HUES6 (cell line): ENCODE results near the gene POU2F1.
"Not testable (repeated sequence)": the region's sequence is repeated elsewhere in the genome, so short reads cannot be mapped to it uniquely, and the experiment has no call there.

Source experiments
- H3K27ac ChIP-seq: 2 replicates; pipeline ENCODE4 v1.7.0; 2013; ENCODE audit warnings: low read depth, mild to moderate bottlenecking, low read length, inconsistent platforms
- H3K27me3 ChIP-seq: 2 replicates; pipeline ENCODE4 v1.6.1; 2013; ENCODE audit warnings: low read length; ENCODE audit not compliant: control insufficient read depth, insufficient read depth
- H3K36me3 ChIP-seq: 2 replicates; pipeline ENCODE4 v1.6.1; 2013; ENCODE audit warnings: low read length; ENCODE audit not compliant: control insufficient read depth, insufficient read depth
- H3K4me1 ChIP-seq: 2 replicates; pipeline ENCODE4 v1.6.1; 2013; ENCODE audit warnings: low read length; ENCODE audit not compliant: control insufficient read depth, insufficient read depth
- H3K4me3 ChIP-seq: 2 replicates; pipeline ENCODE4 v1.5.1; 2013; ENCODE audit warnings: low read depth, low read length
- H3K9ac ChIP-seq: one replicate; pipeline ENCODE4 v1.6.1; 2013; ENCODE audit warnings: mild to moderate bottlenecking, low read length
- H3K9me3 ChIP-seq: 2 replicates; pipeline ENCODE4 v1.6.1; 2013; ENCODE audit warnings: low read depth, low read length; ENCODE audit not compliant: control insufficient read depth, insufficient read depth

The POU2F1 gene

GRCh38 chr1:167319206-167319605 lies 98.5 kb downstream of the POU2F1 start:
- H3K4me1 ChIP-seq, H3K27me3 ChIP-seq, H3K9ac ChIP-seq, H3K27ac ChIP-seq, H3K4me3 ChIP-seq: not testable (repeated sequence)
- H3K36me3 ChIP-seq = peaks cover 39% of the 10 kb centered on the region
- H3K9me3 ChIP-seq = peaks cover 94% of the 10 kb centered on the region

DNA sequence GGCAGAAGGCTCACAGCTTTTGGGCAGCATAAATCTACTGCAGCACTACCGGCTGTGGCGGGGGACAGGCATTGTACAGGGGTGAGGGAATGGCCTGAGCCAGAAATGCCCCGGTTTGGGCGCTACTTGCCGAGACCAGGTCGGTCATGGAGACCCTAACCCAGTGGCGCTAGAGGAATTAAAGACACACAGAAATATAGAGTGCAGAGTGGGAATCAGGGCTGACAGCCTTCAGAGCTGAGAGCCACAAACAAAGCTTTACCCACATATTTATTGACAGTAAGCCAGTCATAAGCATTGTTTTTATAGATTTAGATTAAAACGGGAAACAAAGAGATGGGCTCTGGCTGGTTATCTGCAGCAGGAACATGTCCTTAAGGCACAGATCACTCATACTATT lies 101.8 kb downstream of the POU2F1 start:
- H3K4me1 ChIP-seq = peaks cover 5% of the 10 kb centered on the region; the same call in 1 of the 2 replicates

DNA sequence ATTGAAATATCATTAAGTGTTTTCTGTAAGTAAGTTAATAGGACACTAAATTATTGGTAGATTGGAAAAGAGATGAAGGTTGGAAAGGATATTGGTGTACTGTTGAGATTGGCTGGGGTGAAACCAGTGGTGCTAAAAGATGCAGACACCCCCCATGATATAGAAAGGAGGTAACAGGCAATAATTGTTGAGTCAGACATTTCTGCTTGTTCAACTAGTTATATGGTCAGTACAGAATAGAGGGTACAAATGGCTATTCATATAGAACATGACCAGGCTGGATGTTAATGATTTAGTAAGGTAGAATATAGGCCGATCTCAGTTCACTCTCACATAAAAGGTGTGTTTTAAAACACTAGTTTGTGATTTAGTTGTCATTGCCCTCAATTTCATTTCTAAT lies 104.5 kb downstream of the POU2F1 start:
- Histone ChIP-seq H3K9me3 (peaks cover 43% of the 10 kb centered on the region), H3K27me3 (no peaks in the 10 kb centered on the region), H3K4me3 (no peak overlapping the region), H3K9ac (no peak overlapping the region), H3K27ac (no peak overlapping the region), H3K4me1 (peaks cover 30% of the 10 kb centered on the region), H3K36me3 (peaks cover 20% of the 10 kb centered on the region)

More for the DNA sequence above, 101.8 kb downstream of the POU2F1 start:
- Histone ChIP-seq H3K27ac (no peak overlapping the region), H3K9me3 (peaks cover 69% of the 10 kb centered on the region), H3K36me3 (peaks cover 27% of the 10 kb centered on the region), H3K4me3 (no peak overlapping the region), H3K9ac (no peak overlapping the region), H3K27me3 (no peaks in the 10 kb centered on the region)

- Histone ChIP-seq H3K4me1 (peaks cover 37% of the 10 kb centered on the region), H3K36me3 (peaks cover 13% of the 10 kb centered on the region; the same call in 1 of the 2 replicates), H3K27ac (no peak overlapping the region), H3K9me3 (peaks cover 12% of the 10 kb centered on the region), H3K27me3 (no peaks in the 10 kb centered on the region), H3K9ac (no peak overlapping the region), H3K4me3 (peak overlapping the region; percentile 38; the same call in 1 of the 2 replicates)
These were observed 107.7 kb downstream of the POU2F1 start for GRCh38 chr1:167328306-167328815.

GRCh38 chr1:167328816-167329483 lies 108.3 kb downstream of the POU2F1 start:
- peaks cover 6% of the 10 kb centered on the region; the same call in 1 of the 2 replicates for H3K9me3 ChIP-seq
- peak overlapping the region; percentile 38 for H3K4me3 ChIP-seq
- peaks cover 7% of the 10 kb centered on the region; the same call in 1 of the 2 replicates for H3K36me3 ChIP-seq
- no peaks in the 10 kb centered on the region for H3K27me3 ChIP-seq
- no peak overlapping the region for H3K9ac ChIP-seq
- peaks cover 37% of the 10 kb centered on the region for H3K4me1 ChIP-seq
- peak overlapping the region; percentile 9; the same call in 1 of the 2 replicates for H3K27ac ChIP-seq

GRCh38 chr1:167330601-167331293 lies 110.1 kb downstream of the POU2F1 start:
- H3K9ac ChIP-seq = no peak overlapping the region
- H3K27ac ChIP-seq = no peak overlapping the region
- H3K4me1 ChIP-seq = peaks cover 37% of the 10 kb centered on the region
- no peaks in the 10 kb centered on the region for H3K9me3 ChIP-seq
- H3K27me3 ChIP-seq = no peaks in the 10 kb centered on the region
- H3K36me3 ChIP-seq = no peaks in the 10 kb centered on the region
- no peak overlapping the region for H3K4me3 ChIP-seq

- peaks cover 37% of the 10 kb centered on the region for H3K4me1 ChIP-seq
- H3K4me3 ChIP-seq = no peak overlapping the region
- no peaks in the 10 kb centered on the region for H3K27me3 ChIP-seq
- H3K9ac ChIP-seq = no peak overlapping the region
- H3K36me3 ChIP-seq = no peaks in the 10 kb centered on the region
- no peak overlapping the region for H3K27ac ChIP-seq
- H3K9me3 ChIP-seq = no peaks in the 10 kb centered on the region
These were observed 111.0 kb downstream of the POU2F1 start for GRCh38 chr1:167331650-167332049.

- Histone ChIP-seq H3K9ac (no peak overlapping the region), H3K9me3 (no peaks in the 10 kb centered on the region), H3K4me3 (no peak overlapping the region)
These were observed 111.8 kb downstream of the POU2F1 start for GRCh38 chr1:167332503-167332902.

DNA sequence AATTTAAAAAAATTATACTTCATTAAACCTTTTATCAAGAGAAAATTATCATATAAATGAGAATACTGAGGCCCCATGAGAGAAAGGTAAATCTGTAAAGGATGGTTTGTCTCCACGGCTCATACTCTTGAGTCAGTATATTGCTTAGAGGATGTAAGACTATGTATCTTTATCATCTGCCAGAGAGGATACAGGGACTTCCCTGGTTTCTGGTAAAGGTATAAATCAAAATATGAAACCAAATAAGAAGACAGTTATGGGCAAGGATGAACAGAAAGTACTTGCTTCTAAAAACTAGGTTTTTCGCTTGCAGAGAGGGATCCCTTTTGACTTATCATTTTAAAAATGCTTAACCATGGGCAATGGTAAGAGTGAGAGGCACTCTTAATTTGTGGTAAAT lies 112.4 kb downstream of the POU2F1 start:
- Histone ChIP-seq H3K4me3 (no peak overlapping the region), H3K36me3 (peaks cover 7% of the 10 kb centered on the region), H3K27me3 (no peaks in the 10 kb centered on the region), H3K4me1 (peaks cover 26% of the 10 kb centered on the region), H3K9ac (no peak overlapping the region), H3K27ac (no peak overlapping the region), H3K9me3 (no peaks in the 10 kb centered on the region)

More at GRCh38 chr1:167332503-167332902, 111.8 kb downstream of the POU2F1 start:
- no peaks in the 10 kb centered on the region for H3K27me3 ChIP-seq
- H3K27ac ChIP-seq = no peak overlapping the region
- peaks cover under 1% of the 10 kb centered on the region; the same call in 1 of the 2 replicates for H3K36me3 ChIP-seq
- H3K4me1 ChIP-seq = peaks cover 32% of the 10 kb centered on the region

DNA sequence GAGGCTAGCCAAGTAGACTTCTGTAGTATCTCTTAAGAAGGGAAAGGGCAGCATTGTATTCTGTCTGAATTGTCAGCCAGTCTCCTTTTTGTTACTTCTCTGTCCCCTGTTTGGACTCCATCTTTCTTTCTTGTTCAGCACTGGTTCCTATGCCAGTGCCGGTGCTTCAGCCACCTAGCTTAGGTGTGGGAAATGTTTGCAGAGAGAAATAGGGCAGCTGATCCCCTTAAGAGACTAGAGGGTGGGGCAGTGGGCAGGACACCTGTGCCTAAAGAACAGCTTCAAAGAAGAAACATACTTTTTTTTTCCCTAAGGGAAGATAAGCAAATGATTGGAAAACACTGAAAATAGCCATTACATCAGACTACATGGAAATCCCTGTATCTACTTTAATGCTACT lies 113.0 kb downstream of the POU2F1 start:
- Histone ChIP-seq H3K4me3 (no peak overlapping the region), H3K9me3 (no peaks in the 10 kb centered on the region), H3K36me3 (peaks cover 10% of the 10 kb centered on the region), H3K27ac (no peak overlapping the region), H3K27me3 (no peaks in the 10 kb centered on the region), H3K4me1 (peaks cover 20% of the 10 kb centered on the region), H3K9ac (no peak overlapping the region)

GRCh38 chr1:167339405-167339804 lies 118.7 kb downstream of the POU2F1 start:
- H3K27ac ChIP-seq = no peak overlapping the region
- no peak overlapping the region for H3K4me3 ChIP-seq
- H3K36me3 ChIP-seq = peaks cover 21% of the 10 kb centered on the region

More at GRCh38 chr1:167339405-167339804, 118.7 kb downstream of the POU2F1 start:
- Histone ChIP-seq H3K27me3 (no peaks in the 10 kb centered on the region), H3K9ac (no peak overlapping the region), H3K4me1 (peaks cover 5% of the 10 kb centered on the region), H3K9me3 (no peaks in the 10 kb centered on the region)
